Osteocyte (in vitro differentiated cells): ENCODE results near the gene PAIP1. TPM values are rescaled to one million over a fixed set of nuclear protein-coding genes. Genes with fewer than 3 reads are reported as not detected.
A peak's percentile ranks its signal among the peaks of the same experiment; 100 is the strongest.

Source experiments
- DNase-seq: peaks from one replicate; pipeline ENCODE4 v3.0.0; 2021; ENCODE audit warnings: mixed read lengths; ENCODE audit not compliant: unreplicated experiment; ENCODE audit errors: extremely low spot score
- H3K27ac Mint-ChIP-seq: one replicate; pipeline ENCODE4 v1.8.0; 2021; ENCODE audit warnings: mild to moderate bottlenecking, mixed read lengths; ENCODE audit not compliant: unreplicated experiment
- H3K27me3 Mint-ChIP-seq: one replicate; pipeline ENCODE4 v1.8.0; 2021; ENCODE audit warnings: mixed read lengths; ENCODE audit not compliant: unreplicated experiment
- H3K36me3 Mint-ChIP-seq: one replicate; pipeline ENCODE4 v1.8.0; 2021; ENCODE audit warnings: mixed read lengths; ENCODE audit not compliant: unreplicated experiment
- H3K4me1 Mint-ChIP-seq: one replicate; pipeline ENCODE4 v1.8.0; 2021; ENCODE audit warnings: mixed read lengths; ENCODE audit not compliant: unreplicated experiment
- H3K4me3 Mint-ChIP-seq: one replicate; pipeline ENCODE4 v1.8.0; 2021; ENCODE audit warnings: mild to moderate bottlenecking, moderate library complexity, mixed read lengths; ENCODE audit not compliant: unreplicated experiment
- H3K9me3 Mint-ChIP-seq: one replicate; pipeline ENCODE4 v1.8.0; 2021; ENCODE audit warnings: mixed read lengths; ENCODE audit not compliant: unreplicated experiment
- CTCF ChIP-seq: fragments of 200-600 bp; sonication (generic); IDR thresholded peaks from 2 replicates; pipeline ENCODE4 v1.5.0; 2021; ENCODE audit warnings: antibody characterized with exemption, mild to moderate bottlenecking, moderate library complexity
- total RNA-seq: library from RNA; stranded (reverse); gene quantifications from 2 replicates; pipeline ENCODE4 v1.2.1, GENCODE V29; 2021

PAIP1 gene
- total RNA-seq, 1 donor from 2014 or later: 105 TPM

GRCh38 chr5:43498581-43498980 lies 58.3 kb downstream of the PAIP1 start:
- no peak overlapping the region for H3K4me3 Mint-ChIP-seq
- no peaks in the 10 kb centered on the region for H3K9me3 Mint-ChIP-seq
- H3K4me1 Mint-ChIP-seq: no peaks in the 10 kb centered on the region
- no peaks in the 10 kb centered on the region for H3K27me3 Mint-ChIP-seq
- no peak overlapping the region for H3K27ac Mint-ChIP-seq
- no peak for DNase-seq
- no peak for TF ChIP-seq CTCF
- no peaks in the 10 kb centered on the region for H3K36me3 Mint-ChIP-seq

GRCh38 chr5:43497311-43498104 lies 59.4 kb downstream of the PAIP1 start:
- Mint-ChIP-seq H3K4me3 (no peak overlapping the region), H3K27ac (no peak overlapping the region), H3K9me3 (no peaks in the 10 kb centered on the region), H3K27me3 (no peaks in the 10 kb centered on the region), H3K4me1 (no peaks in the 10 kb centered on the region), H3K36me3 (no peaks in the 10 kb centered on the region)
- DNase-seq: no peak
- no peak for TF ChIP-seq CTCF

GRCh38 chr5:43491326-43491725 lies 65.6 kb downstream of the PAIP1 start:
- Mint-ChIP-seq H3K36me3 (peaks cover 5% of the 10 kb centered on the region), H3K4me3 (no peak overlapping the region), H3K27me3 (no peaks in the 10 kb centered on the region), H3K9me3 (no peaks in the 10 kb centered on the region), H3K27ac (no peak overlapping the region), H3K4me1 (no peaks in the 10 kb centered on the region)
- TF ChIP-seq CTCF: no peak
- no peak for DNase-seq

- H3K4me1 Mint-ChIP-seq: peaks cover 19% of the 10 kb centered on the region
- H3K9me3 Mint-ChIP-seq: no peaks in the 10 kb centered on the region
- H3K36me3 Mint-ChIP-seq: peaks cover 6% of the 10 kb centered on the region
- no peak overlapping the region for H3K4me3 Mint-ChIP-seq
- peak overlapping the region; percentile 17 for H3K27ac Mint-ChIP-seq
- no peak for DNase-seq
- no peak for TF ChIP-seq CTCF
- no peaks in the 10 kb centered on the region for H3K27me3 Mint-ChIP-seq
Measured at GRCh38 chr5:43486353-43486752, 70.5 kb downstream of the PAIP1 start.

GRCh38 chr5:43485406-43485805 lies 71.5 kb downstream of the PAIP1 start:
- Mint-ChIP-seq H3K27ac (no peak overlapping the region), H3K9me3 (no peaks in the 10 kb centered on the region), H3K4me3 (no peak overlapping the region), H3K27me3 (no peaks in the 10 kb centered on the region), H3K36me3 (peaks cover 6% of the 10 kb centered on the region), H3K4me1 (peaks cover 20% of the 10 kb centered on the region)
- no peak for DNase-seq
- TF ChIP-seq CTCF: no peak
